ENCODE measurements around the gene NKX3-2. TPM values are rescaled to one million over a fixed set of nuclear protein-coding genes. Genes with fewer than 3 reads are reported as not detected.

NKX3-2 gene
- polyA plus RNA-seq, 1 experiment = 0.02 TPM

DNA sequence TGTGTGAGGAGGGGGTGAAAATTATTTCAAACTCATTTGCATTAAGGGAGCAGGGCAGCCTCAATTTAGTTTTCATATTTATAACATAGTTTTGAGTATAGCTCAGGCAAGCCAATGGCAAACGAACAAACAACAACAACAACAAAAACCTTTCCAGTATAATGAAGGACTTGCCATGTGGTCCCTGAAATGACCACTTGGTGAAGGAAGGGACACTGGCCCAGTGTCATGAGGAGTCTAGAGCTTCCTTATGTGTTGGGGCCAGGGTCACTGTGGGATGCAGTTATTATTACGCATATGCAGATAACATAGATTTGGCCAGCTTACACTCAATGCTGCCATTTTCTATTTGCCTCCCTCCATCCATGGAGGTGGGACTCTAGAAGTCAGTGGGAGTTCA is 23.3 kb downstream of the NKX3-2 start:
- peaks cover 39% of the 10 kb centered on the region for H3K27me3 ChIP-seq (ENCODE audit: control insufficient read depth, insufficient read depth, low read length)
- no peak overlapping the region for H3K4me3 ChIP-seq (ENCODE audit: low read depth, low read length)
- ChIA-PET POLR2A (no interaction called here), CTCF (interaction anchor here (0.6 to 1.0 kb wide), 2 partner anchors 38 to 457 kb away, joined by 3 read pairs; no protein-coding TSS in a partner anchor)
- TF ChIP-seq, protein P1, sequence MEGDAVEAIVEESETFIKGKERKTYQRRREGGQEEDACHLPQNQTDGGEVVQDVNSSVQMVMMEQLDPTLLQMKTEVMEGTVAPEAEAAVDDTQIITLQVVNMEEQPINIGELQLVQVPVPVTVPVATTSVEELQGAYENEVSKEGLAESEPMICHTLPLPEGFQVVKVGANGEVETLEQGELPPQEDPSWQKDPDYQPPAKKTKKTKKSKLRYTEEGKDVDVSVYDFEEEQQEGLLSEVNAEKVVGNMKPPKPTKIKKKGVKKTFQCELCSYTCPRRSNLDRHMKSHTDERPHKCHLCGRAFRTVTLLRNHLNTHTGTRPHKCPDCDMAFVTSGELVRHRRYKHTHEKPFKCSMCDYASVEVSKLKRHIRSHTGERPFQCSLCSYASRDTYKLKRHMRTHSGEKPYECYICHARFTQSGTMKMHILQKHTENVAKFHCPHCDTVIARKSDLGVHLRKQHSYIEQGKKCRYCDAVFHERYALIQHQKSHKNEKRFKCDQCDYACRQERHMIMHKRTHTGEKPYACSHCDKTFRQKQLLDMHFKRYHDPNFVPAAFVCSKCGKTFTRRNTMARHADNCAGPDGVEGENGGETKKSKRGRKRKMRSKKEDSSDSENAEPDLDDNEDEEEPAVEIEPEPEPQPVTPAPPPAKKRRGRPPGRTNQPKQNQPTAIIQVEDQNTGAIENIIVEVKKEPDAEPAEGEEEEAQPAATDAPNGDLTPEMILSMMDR (IDR thresholded peaks at IDR 0.05; ENCODE audit: insufficient read depth, low read depth, low read length) = no peak
- no peaks in the 10 kb centered on the region for H3K36me3 ChIP-seq (ENCODE audit: control insufficient read depth, insufficient read depth, low read length)
- no peak for DNase-seq (ENCODE audit: low read depth)

DNA sequence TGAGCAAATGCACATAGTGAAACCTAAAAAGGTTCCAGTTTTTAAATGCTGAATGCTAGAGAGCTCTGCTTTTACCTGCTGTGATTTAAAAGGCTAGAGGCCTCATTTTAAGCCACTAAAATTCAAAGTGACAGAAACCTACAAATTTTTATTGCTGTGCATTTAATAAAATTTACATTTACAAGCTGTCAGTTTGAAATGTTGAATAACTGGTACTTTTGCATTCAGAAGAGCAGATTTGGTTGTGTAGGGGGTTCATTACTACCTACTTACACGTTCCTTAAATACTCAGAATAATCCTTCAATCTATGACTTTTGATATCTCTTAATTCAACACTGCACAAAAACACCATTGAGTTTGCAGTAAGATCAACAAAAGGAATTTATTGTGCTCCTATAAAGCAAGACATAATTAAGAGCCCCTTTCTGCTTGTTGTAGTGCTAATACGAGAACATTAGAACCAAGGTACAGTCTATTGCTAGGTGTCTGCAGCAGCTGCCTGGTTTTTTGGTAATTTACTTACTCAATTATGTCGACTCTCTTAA is 27.9 kb downstream of the NKX3-2 start:
- Histone ChIP-seq H3K4me3 (ENCODE audit: low read depth, low read length) (no peak overlapping the region), H3K36me3 (ENCODE audit: control insufficient read depth, insufficient read depth, low read length) (no peaks in the 10 kb centered on the region), H3K27me3 (ENCODE audit: control insufficient read depth, insufficient read depth, low read length) (peaks cover 8% of the 10 kb centered on the region)
- TF ChIP-seq, protein P1 (IDR thresholded peaks at IDR 0.05; ENCODE audit: insufficient read depth, low read depth, low read length) = no peak
- no peak for DNase-seq (ENCODE audit: low read depth)
- CTCF ChIA-PET = interaction anchor here (1.0 to 1.6 kb wide), 2 partner anchors 13 to 20 kb away, joined by 3 read pairs; no protein-coding TSS in a partner anchor
- POLR2A ChIA-PET = no interaction called here

DNA sequence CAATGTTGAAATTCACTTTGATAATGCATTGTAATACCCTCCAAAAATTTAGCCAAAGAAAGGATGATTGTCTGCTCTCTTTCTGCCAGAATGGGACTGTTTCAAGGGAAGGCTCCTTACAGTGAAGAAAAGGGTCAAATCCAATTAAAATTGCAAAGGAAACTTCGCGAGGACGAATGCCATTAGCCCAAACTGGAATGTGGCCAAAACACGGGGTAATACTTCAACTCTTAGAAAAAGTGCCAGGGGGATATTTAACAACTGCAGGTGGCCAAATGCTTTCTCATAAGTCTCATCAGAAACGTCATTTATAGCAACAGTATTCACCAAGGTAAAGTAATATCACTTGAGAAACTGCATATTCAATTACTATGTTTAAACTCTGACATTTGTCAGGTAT is 29.0 kb downstream of the NKX3-2 start:
- POLR2A ChIA-PET = no interaction called here

DNA sequence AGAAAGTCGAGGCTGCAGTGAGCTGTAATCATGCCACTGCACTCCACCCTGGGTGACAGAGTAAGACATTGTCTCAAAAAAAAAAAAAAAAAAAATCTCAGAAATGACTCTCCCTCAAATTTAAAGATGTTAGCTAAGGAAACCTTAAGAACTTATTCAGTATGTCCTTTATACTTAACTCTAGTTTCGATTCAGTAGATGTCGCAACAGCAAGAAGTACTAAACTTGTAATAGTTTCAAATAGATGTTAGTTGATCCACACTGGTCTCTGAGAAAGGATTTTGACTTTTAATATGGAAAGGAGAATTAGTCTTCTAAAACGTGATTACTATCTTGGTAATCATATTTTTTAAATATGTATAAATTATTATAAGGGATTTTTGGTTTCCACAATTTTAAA is 29.6 kb downstream of the NKX3-2 start:
- ChIA-PET POLR2A (no interaction called here), CTCF (interaction anchor here (1.6 kb wide), 1 partner anchor 18 kb away, joined by 3 read pairs; no protein-coding TSS in a partner anchor)
- Histone ChIP-seq H3K36me3 (ENCODE audit: control insufficient read depth, insufficient read depth, low read length) (no peaks in the 10 kb centered on the region), H3K4me3 (ENCODE audit: low read depth, low read length) (no peak overlapping the region), H3K27me3 (ENCODE audit: control insufficient read depth, insufficient read depth, low read length) (peaks cover 5% of the 10 kb centered on the region)
- no peak for DNase-seq (ENCODE audit: low read depth)
- TF ChIP-seq, protein P1 (IDR thresholded peaks at IDR 0.05; ENCODE audit: insufficient read depth, low read depth, low read length) = no peak

More for the DNA sequence above, 29.0 kb downstream of the NKX3-2 start:
- Histone ChIP-seq H3K27me3 (ENCODE audit: control insufficient read depth, insufficient read depth, low read length) (peaks cover 5% of the 10 kb centered on the region), H3K4me3 (ENCODE audit: low read depth, low read length) (no peak overlapping the region), H3K36me3 (ENCODE audit: control insufficient read depth, insufficient read depth, low read length) (no peaks in the 10 kb centered on the region)
- CTCF ChIA-PET = interaction anchor here (1.6 kb wide), 1 partner anchor 19 kb away, joined by 3 read pairs; no protein-coding TSS in a partner anchor
- no peak for DNase-seq (ENCODE audit: low read depth)
- TF ChIP-seq, protein P1 (IDR thresholded peaks at IDR 0.05; ENCODE audit: insufficient read depth, low read depth, low read length) = no peak

DNA sequence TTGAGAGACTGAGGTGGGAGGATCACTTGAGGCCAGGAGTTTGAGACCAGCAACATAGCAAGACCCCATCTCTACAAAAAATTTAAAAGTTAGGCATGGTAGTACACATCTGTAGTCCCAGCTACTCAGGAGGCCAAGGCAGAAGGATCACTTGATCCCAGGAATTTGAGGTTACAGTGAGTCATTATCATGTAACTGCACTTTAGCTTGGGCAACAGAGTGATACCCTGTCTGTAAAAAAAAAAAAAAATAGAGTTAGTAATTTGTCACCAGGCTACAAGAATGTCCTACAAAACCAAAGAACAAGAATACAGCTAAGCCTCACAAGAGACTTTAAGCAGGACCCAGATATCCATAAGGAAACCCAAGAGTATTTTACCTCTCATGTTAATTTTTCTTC is 33.2 kb downstream of the NKX3-2 start:
- CTCF ChIA-PET = no interaction called here
- Histone ChIP-seq H3K36me3 (ENCODE audit: control insufficient read depth, insufficient read depth, low read length) (no peaks in the 10 kb centered on the region), H3K27me3 (ENCODE audit: control insufficient read depth, insufficient read depth, low read length) (no peaks in the 10 kb centered on the region), H3K4me3 (ENCODE audit: low read depth, low read length) (no peak overlapping the region)
- TF ChIP-seq, protein P1 (IDR thresholded peaks at IDR 0.05; ENCODE audit: insufficient read depth, low read depth, low read length) = no peak
- DNase-seq (ENCODE audit: low read depth) = no peak
- POLR2A ChIA-PET = no interaction called here

All from BJ (cell line).